GM12892 (cell line): ENCODE measurements around the gene CDK5RAP2.

Experiments
- POLR2A ChIP-seq: IDR thresholded peaks from 2 replicates; pipeline ENCODE4 v1.6.1; 2011; ENCODE audit warnings: low read depth, low read length, control low read depth
- POLR2AphosphoS5 ChIP-seq: IDR thresholded peaks from 2 replicates; pipeline ENCODE4 v1.6.1; 2011; ENCODE audit warnings: low read depth, low read length, control low read depth
- TAF1 ChIP-seq: IDR thresholded peaks from 2 replicates; pipeline ENCODE4 v1.6.1; 2011; ENCODE audit warnings: low read depth, mild to moderate bottlenecking, control low read depth, low read length, borderline replicate concordance

GRCh38 chr9:120500733-120501132, 79.2 kb downstream of the CDK5RAP2 start:
- no peak for TF ChIP-seq POLR2AphosphoS5
- TF ChIP-seq POLR2A, result no peak
- no peak for TF ChIP-seq TAF1
